RWPE1 (cell line): Measurements from ENCODE around the gene AKAP13.

Experiments
- CTCF ChIA-PET: fragments of 350-600 bp; sonication (Branson Sonifier 250); formaldehyde crosslinking; extraction: SDS; loops from one replicate; lab custom pipeline; 2021; lab: Yijun Ruan, JAX
- POLR2A ChIA-PET: fragments of 400-600 bp; formaldehyde crosslinking; extraction: SDS; loops from one replicate; lab custom pipeline; 2020; ENCODE audit warnings: antibody characterized with exemption; ENCODE audit not compliant: low non-redundant PET; lab: Yijun Ruan, JAX
- DNase-seq: peaks from one replicate; pipeline ENCODE4 v3.0.0; 2012; ENCODE audit warnings: low spot score
- H3K27ac ChIP-seq: fragments of 450-650 bp; 2 replicates; pipeline ENCODE4 v1.5.1; 2017
- CTCF ChIP-seq: fragments of 450-650 bp; conservative IDR thresholded peaks from 2 replicates; pipeline ENCODE4 v1.5.1; 2017; ENCODE audit warnings: low read depth, mild to moderate bottlenecking

AKAP13 gene

DNA sequence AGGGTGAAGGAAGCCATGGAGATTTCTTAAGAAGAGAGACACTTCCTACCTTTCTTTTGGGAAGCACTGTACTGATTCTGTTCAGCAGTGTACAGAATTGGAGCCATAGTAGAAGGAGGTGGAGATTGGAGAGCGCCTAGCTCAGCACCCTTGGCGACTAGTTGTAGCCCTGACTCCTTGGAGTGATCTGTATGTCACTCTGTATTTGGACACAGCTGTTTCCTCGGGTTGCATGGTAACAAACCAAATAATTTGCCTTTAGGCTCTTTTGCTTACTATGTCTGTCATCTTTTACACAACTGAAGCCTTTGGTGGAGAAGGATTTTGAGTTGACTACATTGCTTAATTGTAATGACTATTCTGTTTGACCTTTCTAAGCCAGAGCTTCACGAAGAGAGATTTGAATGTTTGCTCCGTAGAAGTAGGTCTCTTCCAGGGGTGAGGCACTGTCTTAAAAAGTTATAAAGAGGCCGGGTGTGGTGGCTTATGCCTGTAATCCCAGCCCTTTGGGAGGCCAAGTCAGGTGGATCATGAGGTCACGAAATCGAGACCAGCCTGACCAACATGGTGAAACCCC, 77.1 kb downstream of the AKAP13 start:
- H3K27ac ChIP-seq, result peak overlapping the region; percentile 40
- POLR2A ChIA-PET, result no interaction called here
- DNase-seq, result no peak
- CTCF ChIA-PET, result no interaction called here
- no peak for TF ChIP-seq CTCF

- TF ChIP-seq CTCF, result no peak
- peak overlapping the region; percentile 76 for H3K27ac ChIP-seq
- CTCF ChIA-PET, result no interaction called here
- DNase-seq, result peak; percentile 50
- POLR2A ChIA-PET, result no interaction called here
These were observed 78.4 kb downstream of the AKAP13 start for GRCh38 chr15:85458764-85459163.

DNA sequence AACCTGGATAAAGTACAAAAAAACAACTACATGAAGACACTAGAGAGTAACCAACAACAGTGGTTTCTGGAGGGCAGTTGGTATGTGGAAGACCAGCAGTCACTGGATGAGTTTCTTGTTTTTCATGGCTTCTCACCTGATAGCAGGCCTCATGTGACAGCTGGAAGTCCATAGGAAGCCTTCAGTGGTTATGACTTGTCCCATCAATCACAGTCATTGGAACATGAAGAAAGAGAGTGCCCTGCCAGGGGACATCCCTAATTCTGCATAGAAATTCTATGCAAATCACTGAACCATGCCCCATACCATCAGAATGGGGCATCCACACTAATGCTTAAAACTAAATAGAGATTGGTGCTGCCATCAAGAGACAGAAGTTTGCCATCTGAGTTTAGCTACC, 81.6 kb downstream of the AKAP13 start:
- ChIA-PET CTCF (interaction anchor here (0.6 kb wide), 3 partner anchors 69 to 172 kb away, joined by 3 to 4 read pairs (median 3); no protein-coding TSS in a partner anchor), POLR2A (no interaction called here)
- TF ChIP-seq CTCF, result no peak
- H3K27ac ChIP-seq, result no peak overlapping the region
- DNase-seq, result no peak

- TF ChIP-seq CTCF, result no peak
- ChIA-PET POLR2A (no interaction called here), CTCF (interaction anchor here (0.6 to 0.7 kb wide), 2 partner anchors 102 to 181 kb away, joined by 3 to 7 read pairs; no protein-coding TSS in a partner anchor)
- H3K27ac ChIP-seq, result no peak overlapping the region
- DNase-seq, result no peak
These were observed 83.0 kb downstream of the AKAP13 start for GRCh38 chr15:85463276-85463892.

DNA sequence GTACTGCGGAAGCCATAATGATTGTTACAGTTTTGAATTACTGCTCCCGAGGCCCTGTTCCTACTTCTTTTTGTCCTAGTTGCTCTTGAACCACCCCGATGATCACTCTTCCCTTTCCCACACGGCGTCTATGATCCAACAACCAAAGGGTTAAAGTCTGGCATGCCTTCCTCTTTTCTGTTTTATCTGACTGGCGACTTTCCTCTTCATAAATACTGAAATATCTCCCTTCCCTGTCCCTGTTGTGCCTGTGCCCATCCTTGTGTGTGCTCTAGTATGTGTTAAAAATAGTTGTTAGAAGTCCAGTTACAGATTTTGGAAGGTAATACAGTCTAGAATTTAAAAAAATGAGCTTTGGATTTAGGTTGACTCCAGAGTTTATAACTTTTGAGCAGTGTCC, 83.6 kb downstream of the AKAP13 start:
- no peak for DNase-seq
- ChIA-PET POLR2A (no interaction called here), CTCF (interaction anchor here (0.6 to 0.7 kb wide), 2 partner anchors 102 to 181 kb away, joined by 3 to 7 read pairs; no protein-coding TSS in a partner anchor)
- no peak for TF ChIP-seq CTCF
- no peak overlapping the region for H3K27ac ChIP-seq

DNA sequence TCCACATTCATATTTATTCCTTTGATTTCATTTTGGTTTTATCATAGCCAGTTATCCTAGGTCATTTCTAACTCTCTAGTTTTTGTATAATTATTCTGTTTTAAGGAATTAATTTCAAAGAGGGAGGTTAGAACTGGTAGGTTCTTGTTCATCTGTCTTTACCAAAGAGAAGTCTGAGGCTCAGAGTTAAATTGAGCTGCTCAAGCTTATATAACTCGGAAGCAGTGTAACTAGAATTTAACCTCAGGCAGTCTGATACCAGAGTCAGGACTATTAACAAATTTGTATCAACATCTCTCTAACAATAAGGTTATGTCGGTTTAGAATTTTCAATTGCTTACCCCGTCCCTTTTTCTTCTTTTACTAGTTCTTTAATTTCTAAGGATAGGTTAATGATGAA, 84.1 kb downstream of the AKAP13 start:
- CTCF ChIA-PET, result no interaction called here
- no peak overlapping the region for H3K27ac ChIP-seq

More for the DNA sequence above, 84.1 kb downstream of the AKAP13 start:
- POLR2A ChIA-PET, result no interaction called here
- TF ChIP-seq CTCF, result no peak
- DNase-seq, result no peak
